ENCODE results near the gene PLCG1. TPM values are rescaled to one million over a fixed set of nuclear protein-coding genes. Genes with fewer than 3 reads are reported as not detected.

PLCG1 gene
- total and polyA plus RNA-seq, 2 donors (not counting 3 experiments of a cell fraction or from before 2014, with no cell fraction given), result 164 to 224 TPM

- ChIA-PET POLR2A (no interaction called here), CTCF (interaction anchor here (2.1 kb wide), 1 partner anchor 99 kb away, joined by 13 read pairs; no protein-coding TSS in a partner anchor)
- TF ChIP-seq, protein P1, sequence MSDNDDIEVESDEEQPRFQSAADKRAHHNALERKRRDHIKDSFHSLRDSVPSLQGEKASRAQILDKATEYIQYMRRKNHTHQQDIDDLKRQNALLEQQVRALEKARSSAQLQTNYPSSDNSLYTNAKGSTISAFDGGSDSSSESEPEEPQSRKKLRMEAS (IDR thresholded peaks at IDR 0.05; ENCODE audit: insufficient read depth, insufficient read length), result no peak
- TF ChIP-seq FOS (IDR thresholded peaks at IDR 0.05; ENCODE audit: borderline replicate concordance, insufficient read depth, low read length) (no peak), GATA2 (IDR thresholded peaks at IDR 0.05; ENCODE audit: insufficient read depth, insufficient read length, low read depth, low read length) (no peak), POLR2A (IDR thresholded peaks at IDR 0.05; ENCODE audit: low read depth, low read length) (no peak), CTCF (IDR thresholded peaks at IDR 0.05; ENCODE audit: extremely low read depth in 1 of 2, insufficient read depth in 1 of 2, low read depth in 1 of 2, low read length in 2 of 2) (no peak), POLR2AphosphoS5 (IDR thresholded peaks at IDR 0.05; ENCODE audit: insufficient read depth, low read depth, low read length) (no peak), JUN (IDR thresholded peaks at IDR 0.05; ENCODE audit: borderline replicate concordance, insufficient read depth, insufficient read length, low read depth) (no peak), EZH2 (IDR thresholded peaks at IDR 0.05; ENCODE audit: borderline replicate concordance, low read depth, low read length, severe bottlenecking) (no peak), MYC (IDR thresholded peaks at IDR 0.05; ENCODE audit: low read depth, low read length) (no peak)
- peaks cover 13 to 14% of the 10 kb centered on the region in 2 experiments for H3K36me3 ChIP-seq (ENCODE audit: control insufficient read depth in 2 of 2, extremely low read depth in 1 of 2, insufficient read depth in 2 of 2, low read length in 2 of 2)
- BruUV-seq (replicated peaks), result no TSS peak
- DNase-seq (ENCODE audit: low read depth, low spot score) (no peak), FAIRE-seq (no peak)
- H3K9me3 ChIP-seq (replicated peaks; ENCODE audit: control insufficient read depth, insufficient read depth, low read length), result no peaks in the 10 kb centered on the region
- H3K4me1 ChIP-seq (ENCODE audit: control insufficient read depth, extremely low read depth, insufficient read depth, low read length), result no peaks in the 10 kb centered on the region
- H2AFZ ChIP-seq (ENCODE audit: low read depth, low read length), result no peak overlapping the region
- no peak overlapping the region for H3K4me2 ChIP-seq (ENCODE audit: insufficient read depth, low read length)
- no peaks in the 10 kb centered on the region for H3K9me1 ChIP-seq (replicated peaks; ENCODE audit: control insufficient read depth, extremely low read depth, insufficient read depth, low read length)
- no peaks in the 10 kb centered on the region for H4K20me1 ChIP-seq (replicated peaks; ENCODE audit: control insufficient read depth, extremely low read depth, insufficient read depth, low read length)
- no peaks in the 10 kb centered on the region for H3K27me3 ChIP-seq (ENCODE audit: control insufficient read depth in 2 of 2, insufficient read depth in 2 of 2, low read length in 2 of 2)
- no peak overlapping the region for H3K9ac ChIP-seq (replicated peaks; ENCODE audit: extremely low read depth, insufficient read depth, low read length)
- no peak overlapping the region for H3K4me3 ChIP-seq (replicated peaks in 1 of 3; ENCODE audit: insufficient read depth in 1 of 3, low read depth in 1 of 3, low read length in 3 of 3)
- dilution Hi-C loops (cut with MboI; ENCODE audit: extremely low pct_ligation_motif_present, low sequenced_read_pairs), result no loop called here
- intact Hi-C loops (cut with micrococcal nuclease), result no loop called here
- no peak overlapping the region for H3K27ac ChIP-seq (ENCODE audit: insufficient read depth, low read depth, low read length)
- H3K79me2 ChIP-seq (ENCODE audit: control insufficient read depth, insufficient read depth, low read length), result peaks cover 2% of the 10 kb centered on the region
Observed at GRCh38 chr20:41089555-41089954, 47.8 kb upstream of the PLCG1 start.

Measured in endothelial cell of umbilical vein (primary cell).